Smooth muscle cell (in vitro differentiated cells): ENCODE results near the gene RFLNA. TPM values are rescaled to one million over a fixed set of nuclear protein-coding genes. Genes with fewer than 3 reads are reported as not detected.

Experiments
- DNase-seq: peaks from one replicate; lab custom pipeline; 2025; ENCODE audit not compliant: unreplicated experiment; lab: John Stamatoyannopoulos, UW
- H2AFZ ChIP-seq: fragments of 200-600 bp; sonication (generic); 2 replicates; pipeline ENCODE4 v1.6.0; 2016; ENCODE audit warnings: antibody characterized with exemption, low read depth, mild to moderate bottlenecking
- H3F3A ChIP-seq: fragments of 200-600 bp; sonication (generic); 2 replicates; pipeline ENCODE4 v1.6.0; 2017; ENCODE audit warnings: antibody characterized with exemption, low read depth
- H3K27ac ChIP-seq: fragments of 200-600 bp; sonication (generic); 2 replicates; pipeline ENCODE4 v1.5.1; 2016; ENCODE audit warnings: low read depth, mild to moderate bottlenecking
- H3K27me3 ChIP-seq: fragments of 200-600 bp; sonication (generic); 2 replicates; pipeline ENCODE4 v1.6.1; 2016; ENCODE audit warnings: low read depth, mild to moderate bottlenecking
- H3K36me3 ChIP-seq: fragments of 200-600 bp; sonication (generic); 2 replicates; pipeline ENCODE4 v1.5.1; 2016; ENCODE audit warnings: low read depth
- H3K4me1 ChIP-seq: fragments of 200-600 bp; sonication (generic); 2 replicates; pipeline ENCODE4 v1.5.1; 2016; ENCODE audit warnings: low read depth
- H3K4me2 ChIP-seq: fragments of 200-600 bp; sonication (generic); 2 replicates; pipeline ENCODE4 v1.6.0; 2016; ENCODE audit warnings: mild to moderate bottlenecking
- H3K4me3 ChIP-seq: fragments of 200-600 bp; sonication (generic); 2 replicates; pipeline ENCODE4 v1.5.1; 2016; ENCODE audit warnings: mild to moderate bottlenecking
- H3K79me2 ChIP-seq: fragments of 200-600 bp; sonication (generic); 2 replicates; pipeline ENCODE4 v1.6.0; 2016; ENCODE audit warnings: low read depth, mild to moderate bottlenecking
- H3K9ac ChIP-seq: fragments of 200-600 bp; sonication (generic); 2 replicates; pipeline ENCODE4 v1.6.0; 2016; ENCODE audit warnings: low read depth
- H3K9me3 ChIP-seq: fragments of 200-600 bp; sonication (generic); replicated peaks from 2 replicates; pipeline ENCODE4 v1.5.1; 2016; ENCODE audit warnings: low read depth
- H4K20me1 ChIP-seq: fragments of 200-600 bp; sonication (generic); 2 replicates; pipeline ENCODE4 v1.6.0; 2016; ENCODE audit warnings: low read depth
- CTCF ChIP-seq: fragments of 200-600 bp; sonication (generic); IDR thresholded peaks from 2 replicates; pipeline ENCODE4 v1.5.1; 2017; ENCODE audit warnings: borderline replicate concordance, mild to moderate bottlenecking, antibody characterized with exemption; ENCODE audit not compliant: insufficient read depth, poor library complexity, severe bottlenecking
- WGBS: methylation state at CpG from one replicate; pipeline ENCODE4 v1.1.7; 2016; ENCODE audit warnings: low lambda C conversion rate; 5-methylcytosine and 5-hydroxymethylcytosine counted together
- polyA plus RNA-seq: library from polyadenylated mRNA; unstranded; fragments of >200 nt; fragmentation: Nextera tagmentation; extraction: Ambion mirVana; gene quantifications from 2 replicates; pipeline ENCODE4 v1.2.1, GENCODE V29; 2016
- total RNA-seq: library from RNA; depleted of rRNA; stranded (reverse); fragments of >200 nt; gene quantifications from 2 replicates; pipeline ENCODE4 v1.2.3, GENCODE V29; 2014

Gene RFLNA
- total and polyA plus RNA-seq, 2 experiments from 2014 or later, result 30.2 to 51.5 TPM

- H3F3A ChIP-seq, result no peaks in the 10 kb centered on the region
- no peaks in the 10 kb centered on the region for H3K36me3 ChIP-seq
- WGBS, result 91% methylated on average over 4 of the region's 6 CpGs
- no peaks in the 10 kb centered on the region for H3K79me2 ChIP-seq
- no peak for DNase-seq
- no peak overlapping the region for H3K4me3 ChIP-seq
- H3K4me2 ChIP-seq, result no peak overlapping the region
- no peak for TF ChIP-seq CTCF
- no peaks in the 10 kb centered on the region for H3K4me1 ChIP-seq
- H3K9me3 ChIP-seq, result no peaks in the 10 kb centered on the region
- no peak overlapping the region for H3K9ac ChIP-seq
- no peak overlapping the region for H2AFZ ChIP-seq
- H4K20me1 ChIP-seq, result peaks cover 21% of the 10 kb centered on the region
- no peaks in the 10 kb centered on the region for H3K27me3 ChIP-seq
- H3K27ac ChIP-seq, result no peak overlapping the region
Observed at GRCh38 chr12:124312601-124313000, 17.7 kb downstream of the RFLNA start.

DNA sequence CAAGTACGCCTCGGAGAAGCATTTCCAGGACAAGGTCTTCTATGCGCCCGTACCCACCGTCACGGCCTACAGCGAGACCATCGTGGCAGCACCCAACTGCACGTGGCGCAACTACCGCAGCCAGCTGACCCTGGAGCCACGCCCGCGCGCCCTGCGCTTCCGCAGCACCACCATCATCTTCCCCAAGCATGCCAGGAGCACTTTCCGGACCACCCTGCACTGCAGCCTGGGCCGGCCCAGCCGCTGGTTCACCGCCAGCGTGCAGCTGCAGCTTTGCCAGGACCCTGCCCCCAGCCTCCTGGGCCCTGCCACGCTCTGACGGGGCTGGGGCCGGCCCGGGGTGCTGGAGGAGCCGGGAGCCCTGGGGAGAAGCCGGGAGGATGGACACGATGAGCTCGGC, 19.3 kb downstream of the RFLNA start:
- Histone ChIP-seq H3K27ac (no peak overlapping the region), H3K9me3 (no peaks in the 10 kb centered on the region), H3K27me3 (peaks cover 5% of the 10 kb centered on the region), H2AFZ (no peak overlapping the region), H3K9ac (no peak overlapping the region), H3K36me3 (no peaks in the 10 kb centered on the region), H3K4me2 (no peak overlapping the region), H3F3A (no peaks in the 10 kb centered on the region), H3K4me3 (no peak overlapping the region), H3K79me2 (no peaks in the 10 kb centered on the region), H4K20me1 (peaks cover 7% of the 10 kb centered on the region), H3K4me1 (no peaks in the 10 kb centered on the region)
- 97% methylated on average over 30 of the region's 30 CpGs for WGBS
- DNase-seq, result no peak
- no peak for TF ChIP-seq CTCF

GRCh38 chr12:124314766-124315165, 19.9 kb downstream of the RFLNA start:
- Histone ChIP-seq H2AFZ (no peak overlapping the region), H4K20me1 (peaks cover 1% of the 10 kb centered on the region), H3K36me3 (no peaks in the 10 kb centered on the region), H3K4me2 (no peak overlapping the region), H3K79me2 (no peaks in the 10 kb centered on the region), H3K4me3 (no peak overlapping the region), H3K27me3 (peaks cover 5% of the 10 kb centered on the region), H3K27ac (no peak overlapping the region), H3K4me1 (no peaks in the 10 kb centered on the region), H3K9me3 (no peaks in the 10 kb centered on the region), H3K9ac (no peak overlapping the region), H3F3A (no peaks in the 10 kb centered on the region)
- DNase-seq, result no peak
- 90% methylated on average over 9 of the region's 9 CpGs for WGBS
- no peak for TF ChIP-seq CTCF

- Histone ChIP-seq H3F3A (no peaks in the 10 kb centered on the region), H3K27ac (no peak overlapping the region), H3K9me3 (no peaks in the 10 kb centered on the region), H3K4me2 (no peak overlapping the region), H3K4me3 (no peak overlapping the region), H4K20me1 (no peaks in the 10 kb centered on the region), H3K79me2 (no peaks in the 10 kb centered on the region), H3K27me3 (peaks cover 5% of the 10 kb centered on the region), H3K4me1 (no peaks in the 10 kb centered on the region), H3K9ac (no peak overlapping the region), H3K36me3 (no peaks in the 10 kb centered on the region), H2AFZ (no peak overlapping the region)
- WGBS, result 91% methylated on average over 17 of the region's 17 CpGs
- no peak for TF ChIP-seq CTCF
- DNase-seq, result no peak
Observed at GRCh38 chr12:124315372-124316044, 20.6 kb downstream of the RFLNA start.
